GM11168 (cell line): Measurements from ENCODE around the gene TNC.
"Not testable (repeated sequence)": the region's sequence is repeated elsewhere in the genome, so short reads cannot be mapped to it uniquely, and the experiment has no call there.

Source experiments
- in situ Hi-C: fragments of 300-500 bp; cut with MboI; formaldehyde crosslinking; loops from one replicate; pipeline ENCODE4 v1.12.0; 2022; ENCODE audit warnings: low sequenced_read_pairs; ENCODE audit not compliant: unreplicated experiment

TNC gene

GRCh38 chr9:115135821-115136778, 18.1 kb upstream of the TNC start:
- in situ Hi-C loops = no loop called here

GRCh38 chr9:115134941-115135340, 17.0 kb upstream of the TNC start:
- in situ Hi-C loops = no loop called here

GRCh38 chr9:115133649-115134048, 15.7 kb upstream of the TNC start:
- in situ Hi-C loops = no loop called here

- in situ Hi-C loops = no loop called here
Measured at GRCh38 chr9:115132648-115133047, 14.7 kb upstream of the TNC start.

- in situ Hi-C loops = no loop called here
Measured at GRCh38 chr9:115130176-115130575, 12.2 kb upstream of the TNC start.

GRCh38 chr9:115128726-115129125, 10.8 kb upstream of the TNC start:
- in situ Hi-C loops = not testable (repeated sequence)

- in situ Hi-C loops = no loop called here
Measured at GRCh38 chr9:115127191-115127817, 9.3 kb upstream of the TNC start.

- in situ Hi-C loops = no loop called here
Measured at GRCh38 chr9:115126404-115126803, 8.4 kb upstream of the TNC start.

- in situ Hi-C loops = no loop called here
Measured at GRCh38 chr9:115122937-115123336, 5.0 kb upstream of the TNC start.

- in situ Hi-C loops = no loop called here
Measured at GRCh38 chr9:115121181-115121580, 3.2 kb upstream of the TNC start.

- in situ Hi-C loops = no loop called here
Measured at GRCh38 chr9:115118879-115119218, 892 bp upstream of the TNC start.

GRCh38 chr9:115116421-115117284, 1.3 kb downstream of the TNC start:
- in situ Hi-C loops = no loop called here

GRCh38 chr9:115115924-115116323, 2.0 kb downstream of the TNC start:
- in situ Hi-C loops = no loop called here

- in situ Hi-C loops = no loop called here
Measured at GRCh38 chr9:115115117-115115880, 2.7 kb downstream of the TNC start.

- in situ Hi-C loops = no loop called here
Measured at GRCh38 chr9:115114546-115114945, 3.4 kb downstream of the TNC start.

- in situ Hi-C loops = no loop called here
Measured at GRCh38 chr9:115114084-115114483, 3.9 kb downstream of the TNC start.

- in situ Hi-C loops = no loop called here
Measured at GRCh38 chr9:115111874-115112273, 6.1 kb downstream of the TNC start.

GRCh38 chr9:115109486-115109885, 8.5 kb downstream of the TNC start:
- in situ Hi-C loops = no loop called here

GRCh38 chr9:115107701-115108100, 10.3 kb downstream of the TNC start:
- in situ Hi-C loops = no loop called here

GRCh38 chr9:115106642-115107041, 11.3 kb downstream of the TNC start:
- in situ Hi-C loops = no loop called here
